GM10847 (cell line): Measurements from ENCODE around the gene ADAP1.

ENCODE experiments used
- POLR2A ChIP-seq: IDR thresholded peaks from 2 replicates; pipeline ENCODE4 v1.6.1; 2011; ENCODE audit not compliant: insufficient read length; ENCODE audit errors: extremely low read depth

Gene ADAP1

GRCh38 chr7:990352-990932 lies 36.0 kb upstream of the ADAP1 start:
- no peak for TF ChIP-seq POLR2A

- no peak for TF ChIP-seq POLR2A
These were observed 34.6 kb upstream of the ADAP1 start for GRCh38 chr7:988963-989529.

- TF ChIP-seq POLR2A: no peak
These were observed 34.0 kb upstream of the ADAP1 start for GRCh38 chr7:988426-988911.

GRCh38 chr7:987909-988308 lies 33.4 kb upstream of the ADAP1 start:
- no peak for TF ChIP-seq POLR2A

- no peak for TF ChIP-seq POLR2A
These were observed 32.6 kb upstream of the ADAP1 start for GRCh38 chr7:986766-987751.

GRCh38 chr7:985915-986741 lies 31.6 kb upstream of the ADAP1 start:
- TF ChIP-seq POLR2A: no peak

GRCh38 chr7:985127-985416 lies 30.6 kb upstream of the ADAP1 start:
- TF ChIP-seq POLR2A: no peak

- no peak for TF ChIP-seq POLR2A
These were observed 30.1 kb upstream of the ADAP1 start for GRCh38 chr7:984361-985126.

GRCh38 chr7:983616-984071 lies 29.2 kb upstream of the ADAP1 start:
- TF ChIP-seq POLR2A: no peak

- TF ChIP-seq POLR2A: no peak
These were observed 28.6 kb upstream of the ADAP1 start, which contains the start of gene CYP2W1 for GRCh38 chr7:983004-983615. Gene CYP2W1, plus strand, starts transcription at chr7:983181. Its CDS starts 31 bp downstream, at chr7:983212.

GRCh38 chr7:982511-983003 lies 28.1 kb upstream of the ADAP1 start:
- no peak for TF ChIP-seq POLR2A

GRCh38 chr7:981793-982510 lies 27.5 kb upstream of the ADAP1 start:
- TF ChIP-seq POLR2A: no peak
